ENCODE results near the gene ZNF530. TPM values are rescaled to one million over a fixed set of nuclear protein-coding genes. Genes with fewer than 3 reads are reported as not detected.

Gene ZNF530
- 3.6 TPM for polyA plus RNA-seq (ENCODE audit: insufficient read length)

GRCh38 chr19:57599761-57600383 lies at the start of gene ZNF530:
Gene ZNF530 (plus strand): TSS chr19:57599885. CDS start chr19:57604346, 4,461 bp downstream.
- peak; percentile 93 for DNase-seq (ENCODE audit: low read depth)

GRCh38 chr19:57552432-57552831 lies 47.3 kb upstream of the ZNF530 start:
- DNase-seq (ENCODE audit: low read depth), result no peak

GRCh38 chr19:57557659-57558058 lies 42.0 kb upstream of the ZNF530 start:
- no peak for DNase-seq (ENCODE audit: low read depth)

- no peak for DNase-seq (ENCODE audit: low read depth)
Measured at GRCh38 chr19:57558525-57558924, 41.2 kb upstream of the ZNF530 start.

- no peak for DNase-seq (ENCODE audit: low read depth)
Measured at GRCh38 chr19:57559008-57559403, 40.7 kb upstream of the ZNF530 start.

- DNase-seq (ENCODE audit: low read depth), result peak; percentile 65
Measured at GRCh38 chr19:57559404-57560025, 40.2 kb upstream of the ZNF530 start, which contains the start of gene ZNF550. Gene ZNF550 (minus strand): TSS chr19:57559863. CDS start chr19:57559682, 181 bp downstream.

GRCh38 chr19:57560049-57560491 lies 39.6 kb upstream of the ZNF530 start:
- no peak for DNase-seq (ENCODE audit: low read depth)

GRCh38 chr19:57563547-57563946 lies 36.1 kb upstream of the ZNF530 start:
- DNase-seq (ENCODE audit: low read depth), result no peak

GRCh38 chr19:57566396-57567265 lies 33.1 kb upstream of the ZNF530 start:
- DNase-seq (ENCODE audit: low read depth), result no peak

GRCh38 chr19:57570707-57571106 lies 29.0 kb upstream of the ZNF530 start:
- DNase-seq (ENCODE audit: low read depth), result no peak

- no peak for DNase-seq (ENCODE audit: low read depth)
Measured at GRCh38 chr19:57572415-57572947, 27.2 kb upstream of the ZNF530 start.

- DNase-seq (ENCODE audit: low read depth), result no peak
Measured at GRCh38 chr19:57576661-57577060, 23.0 kb upstream of the ZNF530 start.

GRCh38 chr19:57578487-57579205 lies 21.0 kb upstream of the ZNF530 start, which contains the start of gene ZNF416:
Gene ZNF416 (minus strand): TSS chr19:57578911. CDS start chr19:57578704, 207 bp downstream.
- DNase-seq (ENCODE audit: low read depth), result peak; percentile 99

- no peak for DNase-seq (ENCODE audit: low read depth)
Measured at GRCh38 chr19:57583104-57583520, 16.6 kb upstream of the ZNF530 start.

GRCh38 chr19:57583521-57584416 lies 15.9 kb upstream of the ZNF530 start, which contains the start of gene ZIK1:
Gene ZIK1 (plus strand): TSS chr19:57584145. CDS start chr19:57584357, 212 bp downstream.
- peak; percentile 88 for DNase-seq (ENCODE audit: low read depth)

GRCh38 chr19:57587529-57587928 lies 12.2 kb upstream of the ZNF530 start:
- no peak for DNase-seq (ENCODE audit: low read depth)

- DNase-seq (ENCODE audit: low read depth), result no peak
Measured at GRCh38 chr19:57599377-57599760, 316 bp upstream of the ZNF530 start.

- DNase-seq (ENCODE audit: low read depth), result no peak
Measured at GRCh38 chr19:57606931-57607330, 7.2 kb downstream of the ZNF530 start.

- no peak for DNase-seq (ENCODE audit: low read depth)
Measured at GRCh38 chr19:57611113-57611512, 11.4 kb downstream of the ZNF530 start.
